GM15510 (cell line): Measurements from ENCODE around the gene RGS1.

Experiments used
- POLR2A ChIP-seq: IDR thresholded peaks from 3 replicates; pipeline ENCODE4 v1.6.1; 2011; ENCODE audit warnings: borderline replicate concordance; ENCODE audit not compliant: insufficient read length; ENCODE audit errors: extremely low read depth

RGS1 gene

GRCh38 chr1:192546596-192547190 lies 28.9 kb upstream of the RGS1 start:
- no peak for TF ChIP-seq POLR2A

GRCh38 chr1:192547501-192547900 lies 28.1 kb upstream of the RGS1 start:
- TF ChIP-seq POLR2A, result no peak

GRCh38 chr1:192549937-192550336 lies 25.6 kb upstream of the RGS1 start:
- TF ChIP-seq POLR2A, result no peak

DNA sequence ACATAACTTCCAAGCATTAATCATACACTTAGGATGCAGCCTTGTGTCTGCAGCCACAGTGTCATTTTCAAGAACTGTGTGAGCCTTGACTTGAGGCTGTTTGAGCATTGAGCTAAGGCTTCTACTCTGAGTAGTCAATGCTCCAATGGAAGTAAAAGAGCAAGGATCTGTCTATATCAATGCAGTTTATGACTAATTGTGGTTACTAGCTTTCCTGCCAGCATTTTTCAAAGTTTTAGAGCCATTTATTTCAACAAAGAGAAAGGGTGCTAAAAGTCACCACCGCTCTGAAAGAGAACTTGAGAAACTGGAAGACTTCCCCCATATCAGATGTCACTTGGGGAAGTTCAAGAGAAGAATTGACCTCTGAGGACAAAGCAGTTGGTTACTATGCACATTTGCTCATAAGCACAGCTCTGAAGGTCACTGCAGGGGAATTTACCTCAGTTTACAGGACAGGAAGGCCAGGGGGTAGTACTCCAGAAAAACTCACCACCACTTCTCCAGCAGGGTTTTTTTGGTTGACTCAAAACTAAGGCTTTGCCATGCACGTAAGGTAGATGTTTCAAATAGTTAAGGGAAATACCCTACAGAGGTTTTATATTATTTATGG lies 24.5 kb upstream of the RGS1 start:
- no peak for TF ChIP-seq POLR2A

DNA sequence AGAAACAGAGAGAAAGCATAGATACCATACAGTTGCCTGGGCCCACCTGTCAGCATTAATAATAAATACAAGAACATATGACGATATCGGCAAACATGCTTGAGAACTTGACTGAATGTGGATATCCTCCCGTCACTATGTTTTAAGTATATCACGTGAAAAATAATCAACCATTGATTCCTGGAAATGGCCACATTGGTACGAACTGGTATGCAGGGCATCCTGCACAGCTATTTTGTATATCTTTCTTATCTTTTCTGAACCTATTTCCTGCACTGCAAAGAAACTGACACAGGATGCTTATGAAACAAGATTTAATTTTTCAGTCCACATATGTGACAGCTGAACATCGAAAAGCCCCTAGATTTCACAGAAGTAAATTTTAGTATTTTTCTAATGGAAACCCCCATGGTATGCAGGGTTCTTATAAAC lies 22.8 kb upstream of the RGS1 start:
- TF ChIP-seq POLR2A, result no peak

DNA sequence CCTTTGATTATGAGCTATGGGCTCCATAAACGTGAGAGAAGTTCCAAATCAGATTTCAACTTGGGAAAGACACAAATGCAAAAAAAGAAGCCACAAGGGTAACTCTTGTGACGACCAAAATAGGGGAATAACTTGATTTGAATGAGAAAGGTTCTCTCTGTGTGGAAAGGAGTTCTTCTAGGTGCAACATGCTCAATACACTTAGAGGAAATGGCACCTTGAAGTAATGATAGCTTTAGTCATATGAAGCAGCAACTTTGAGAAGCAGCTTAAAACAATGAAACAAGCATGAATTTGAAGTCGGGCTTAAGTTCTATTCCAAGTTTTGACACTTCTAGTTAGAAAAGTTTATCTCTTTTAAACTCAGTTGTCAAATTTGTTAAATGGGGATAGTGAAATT lies 21.8 kb upstream of the RGS1 start:
- no peak for TF ChIP-seq POLR2A

- TF ChIP-seq POLR2A, result no peak
Measured at GRCh38 chr1:192554904-192555303, 20.7 kb upstream of the RGS1 start.

DNA sequence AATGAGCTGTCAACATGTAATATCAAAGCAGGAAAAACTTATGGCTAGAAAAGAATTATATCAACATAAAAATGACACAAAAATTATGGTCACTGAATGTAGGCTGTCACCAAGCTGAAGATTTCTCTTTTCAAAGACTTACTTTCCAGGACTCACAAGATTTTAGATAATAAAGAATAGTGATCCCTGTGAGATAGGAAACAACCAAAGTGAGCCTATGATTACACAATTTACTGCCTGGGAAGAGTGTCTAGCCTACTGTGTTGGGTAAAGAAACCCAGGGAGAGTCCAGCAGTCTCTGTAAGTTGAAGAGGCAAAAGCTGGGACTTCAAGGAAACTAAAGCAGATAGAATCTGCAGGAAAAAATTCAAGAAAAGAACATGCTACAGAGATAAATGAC lies 20.2 kb upstream of the RGS1 start:
- TF ChIP-seq POLR2A, result no peak

DNA sequence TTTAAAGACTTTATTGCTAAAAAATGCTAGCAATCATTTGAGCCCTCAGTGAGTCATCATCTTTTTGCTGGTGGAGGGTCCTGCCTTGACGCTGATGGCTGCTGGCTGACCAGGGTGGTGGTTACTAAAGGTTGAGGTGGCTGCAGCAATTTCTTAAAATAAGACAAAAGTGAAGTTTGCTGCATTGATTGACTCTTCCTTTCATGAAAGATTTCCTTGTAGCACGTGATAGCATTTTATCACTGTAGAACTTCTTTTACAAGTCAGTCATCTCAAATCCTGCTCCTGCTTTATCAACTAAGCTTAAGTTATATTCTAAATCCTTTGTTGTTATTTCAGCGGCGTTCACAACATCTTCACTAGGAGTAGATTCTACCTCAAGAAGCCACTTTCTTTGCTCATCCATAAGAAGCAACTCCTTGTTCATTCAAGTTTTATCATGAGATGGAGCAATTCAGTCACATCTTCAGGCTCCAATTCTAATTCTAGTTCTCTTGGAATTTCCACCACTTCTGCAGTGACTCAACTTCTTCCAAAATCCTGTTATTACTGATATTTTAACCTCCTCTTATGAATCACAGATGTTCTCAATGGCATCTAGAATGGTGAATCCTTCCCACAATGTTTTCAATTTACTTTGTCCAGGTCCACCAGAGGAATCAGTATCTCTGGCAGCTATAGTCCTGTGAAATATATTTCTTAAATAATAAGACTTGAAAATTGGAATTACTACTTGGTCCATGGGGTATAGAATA lies 17.6 kb upstream of the RGS1 start:
- no peak for TF ChIP-seq POLR2A

DNA sequence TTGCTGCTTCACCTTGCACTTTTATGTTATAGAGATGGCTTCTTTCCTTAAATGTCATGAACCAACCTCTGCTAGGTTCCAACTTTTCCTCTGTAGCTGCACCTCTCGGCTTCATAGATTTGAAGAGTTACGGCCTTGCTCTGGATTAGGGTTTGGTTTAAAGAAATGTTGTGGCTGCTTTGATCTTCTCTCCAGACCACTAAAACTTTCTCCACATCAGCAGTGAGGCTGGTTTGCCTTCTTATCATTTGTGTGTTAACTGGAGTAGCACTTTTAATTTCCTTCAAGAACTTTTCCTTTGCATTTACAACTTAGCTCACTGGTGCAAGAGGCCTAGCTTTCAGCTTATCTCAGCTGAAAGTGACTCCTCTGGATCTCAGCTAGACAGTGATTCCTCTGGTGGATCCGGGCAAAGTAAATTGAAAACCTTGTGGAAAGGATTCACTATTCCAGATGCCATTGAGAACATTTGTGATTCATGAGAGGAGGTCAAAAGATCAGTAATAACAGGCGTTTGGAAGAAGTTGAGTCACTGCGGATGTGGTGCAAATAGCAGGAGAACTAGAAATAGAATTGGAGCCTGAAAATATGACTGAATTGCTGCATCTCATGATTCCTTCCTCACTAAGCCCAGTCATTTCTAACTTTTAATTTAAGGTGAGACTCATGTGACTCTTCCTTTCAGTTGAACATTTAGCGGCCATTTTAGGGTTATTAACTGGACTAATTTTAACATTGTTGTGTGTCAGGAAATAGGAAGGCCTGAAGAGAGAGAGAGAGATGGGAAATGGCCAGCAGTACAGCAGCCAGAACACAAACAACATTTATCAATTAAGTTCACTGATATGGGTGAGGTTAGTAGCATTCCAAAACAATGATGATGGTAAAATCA lies 16.2 kb upstream of the RGS1 start:
- TF ChIP-seq POLR2A, result no peak

DNA sequence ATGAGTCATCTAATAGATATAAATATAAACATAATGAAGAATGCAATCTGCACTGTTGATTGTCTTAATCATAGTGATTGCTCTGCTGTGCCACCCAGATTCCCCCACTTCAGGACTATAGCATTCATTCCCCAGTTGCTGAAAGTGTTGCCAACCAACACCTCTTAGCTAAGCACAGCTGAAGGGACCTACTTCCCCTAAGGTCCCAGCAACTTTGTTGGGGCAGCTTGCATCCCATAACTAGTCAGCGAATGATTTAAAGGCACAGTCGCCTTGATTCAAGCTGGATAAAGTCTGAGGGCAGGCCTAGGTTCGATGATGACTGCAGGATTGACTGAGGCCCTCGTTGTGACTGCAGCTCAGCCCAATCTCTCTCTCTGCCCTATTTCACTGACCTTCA lies 14.3 kb upstream of the RGS1 start:
- TF ChIP-seq POLR2A, result no peak

GRCh38 chr1:192563129-192563528 lies 12.4 kb upstream of the RGS1 start:
- no peak for TF ChIP-seq POLR2A

DNA sequence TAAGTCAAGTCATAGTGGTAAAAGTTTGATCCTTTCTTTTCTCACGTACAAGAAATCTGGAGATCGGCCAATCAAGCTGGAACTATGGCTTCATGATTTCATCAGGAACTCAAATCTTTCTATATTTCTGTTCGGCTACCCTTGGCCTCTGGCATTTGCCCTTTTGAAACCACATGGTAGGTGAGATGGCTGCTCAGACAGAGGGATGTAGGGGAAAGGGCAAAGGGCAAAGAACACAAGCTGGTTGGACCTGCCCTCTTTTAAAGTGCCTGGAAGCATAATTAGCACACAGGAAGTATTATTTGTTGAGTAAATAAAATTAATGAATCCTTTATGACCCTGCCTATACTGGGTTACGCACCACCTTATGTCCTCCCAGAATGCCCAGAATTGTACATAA lies 11.5 kb upstream of the RGS1 start:
- no peak for TF ChIP-seq POLR2A

DNA sequence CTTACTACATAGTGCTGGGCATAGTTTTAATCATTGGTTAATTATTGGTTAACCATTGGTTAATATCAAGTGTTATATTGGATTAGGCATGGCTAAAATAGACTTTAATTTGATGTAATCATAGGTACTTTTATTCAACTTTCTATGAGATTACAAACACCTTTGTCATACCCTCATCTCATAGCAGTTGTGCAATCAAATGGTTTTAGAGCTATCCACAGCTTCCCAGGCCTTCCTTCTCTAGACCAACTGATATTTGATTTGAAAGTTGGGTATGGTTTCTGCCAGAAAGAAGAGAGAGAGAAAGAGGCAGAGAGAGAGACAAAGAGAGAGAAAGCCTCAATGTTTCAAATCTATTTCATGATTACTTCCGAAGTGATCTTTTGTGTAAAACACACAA lies 9.6 kb upstream of the RGS1 start:
- TF ChIP-seq POLR2A, result no peak

DNA sequence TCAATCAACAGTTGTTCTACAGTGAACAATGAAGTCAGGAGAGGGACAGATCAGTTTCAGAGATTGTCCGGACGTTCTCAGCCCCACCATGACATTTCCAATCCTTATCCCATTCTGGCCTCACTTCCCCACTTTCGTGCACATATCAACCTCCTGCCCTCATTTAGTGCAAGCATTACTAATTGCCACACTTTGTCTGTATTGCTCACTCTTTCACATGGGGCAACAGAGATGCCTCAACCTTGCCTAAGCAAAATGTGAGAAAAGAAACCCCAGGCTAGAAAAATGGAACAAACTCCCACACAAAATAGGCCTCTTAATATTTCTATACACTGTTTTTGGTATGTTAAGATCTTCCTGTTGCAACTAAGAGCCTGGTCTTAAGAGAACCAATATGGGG lies 8.9 kb upstream of the RGS1 start:
- TF ChIP-seq POLR2A, result no peak

GRCh38 chr1:192568063-192568462 lies 7.5 kb upstream of the RGS1 start:
- TF ChIP-seq POLR2A, result no peak

DNA sequence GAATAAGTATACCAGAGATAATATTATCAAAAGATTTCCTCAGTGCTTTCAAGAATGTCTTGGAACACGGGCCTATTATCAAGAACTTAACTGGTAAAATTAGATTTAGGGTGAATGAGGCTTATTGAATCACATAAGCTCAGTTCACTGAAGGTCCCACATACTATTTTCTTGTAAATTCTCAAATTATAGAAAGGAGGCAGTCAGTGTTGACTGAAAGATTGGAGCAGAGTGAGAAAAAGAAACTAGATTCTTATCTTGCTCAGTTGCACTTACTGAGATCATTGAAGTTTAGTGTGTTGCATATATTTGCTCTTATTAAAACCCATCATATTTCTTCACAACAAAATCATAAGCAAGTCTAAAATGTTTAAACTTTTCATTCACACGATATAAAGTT lies 3.9 kb upstream of the RGS1 start:
- TF ChIP-seq POLR2A, result no peak
